Measurements from ENCODE around the gene FCHSD2. TPM values are rescaled to one million over a fixed set of nuclear protein-coding genes. Genes with fewer than 3 reads are reported as not detected.
"Not testable (repeated sequence)": the region's sequence is repeated elsewhere in the genome, so short reads cannot be mapped to it uniquely, and the experiment has no call there.

The FCHSD2 gene
- polyA plus RNA-seq, 3 donors = 34.3 to 38.3 (median 34.6) TPM

DNA sequence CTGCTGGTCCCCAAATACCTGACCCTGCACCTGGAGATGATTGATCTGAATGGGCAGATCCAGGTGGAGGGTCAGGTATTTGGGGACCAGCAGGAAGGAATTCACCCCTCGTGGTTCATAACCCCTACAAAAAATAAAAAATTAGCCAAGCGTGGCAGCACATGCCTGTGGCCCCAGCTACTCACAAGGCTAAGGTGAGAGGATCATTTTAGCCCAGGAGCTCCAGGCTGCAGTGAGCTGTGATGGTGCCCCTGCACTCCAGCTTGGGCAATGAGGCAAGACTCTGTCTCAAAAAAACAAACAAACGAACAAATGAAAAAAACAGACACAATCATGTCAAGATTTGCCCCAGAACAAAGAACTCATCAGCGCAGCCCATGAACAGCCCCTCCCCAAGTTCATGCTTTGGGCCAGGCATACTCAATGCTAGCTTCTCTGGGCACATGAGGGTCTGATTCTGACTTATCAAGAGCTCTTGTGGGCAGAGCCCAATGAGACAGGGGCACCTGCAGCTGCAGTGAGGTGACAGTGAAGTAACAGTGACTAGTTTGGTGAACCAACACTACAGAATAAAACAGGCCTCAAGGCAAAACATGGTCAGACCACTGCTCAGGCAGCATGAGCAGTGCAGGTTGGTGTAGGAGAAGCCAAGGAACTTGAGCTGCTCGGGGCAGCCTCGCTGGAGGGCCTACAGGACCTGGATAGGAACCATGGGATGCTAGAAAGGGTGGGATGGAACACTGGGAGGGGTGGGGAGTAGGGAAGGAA lies 10.2 kb upstream of the FCHSD2 start:
- no peak for DNase-seq

DNA sequence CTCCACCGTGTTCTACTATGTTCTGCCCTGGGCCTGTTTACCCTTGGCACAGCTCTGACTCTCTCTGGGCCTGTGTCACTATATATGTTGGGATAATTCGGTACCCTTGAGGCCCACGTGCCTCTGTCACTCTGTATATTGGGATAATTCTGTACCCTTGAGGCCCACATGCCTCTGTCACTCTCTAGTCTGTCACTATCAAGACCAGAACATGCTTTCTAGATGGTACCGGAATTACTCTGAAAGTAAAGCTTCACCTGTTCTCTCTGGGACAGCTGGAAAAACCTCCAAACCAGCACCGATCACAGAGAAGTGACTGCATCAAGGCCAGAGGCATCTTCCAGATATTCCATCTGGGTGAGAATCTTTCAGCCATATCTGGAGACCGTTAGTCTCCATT lies 9.3 kb upstream of the FCHSD2 start:
- DNase-seq = no peak

DNA sequence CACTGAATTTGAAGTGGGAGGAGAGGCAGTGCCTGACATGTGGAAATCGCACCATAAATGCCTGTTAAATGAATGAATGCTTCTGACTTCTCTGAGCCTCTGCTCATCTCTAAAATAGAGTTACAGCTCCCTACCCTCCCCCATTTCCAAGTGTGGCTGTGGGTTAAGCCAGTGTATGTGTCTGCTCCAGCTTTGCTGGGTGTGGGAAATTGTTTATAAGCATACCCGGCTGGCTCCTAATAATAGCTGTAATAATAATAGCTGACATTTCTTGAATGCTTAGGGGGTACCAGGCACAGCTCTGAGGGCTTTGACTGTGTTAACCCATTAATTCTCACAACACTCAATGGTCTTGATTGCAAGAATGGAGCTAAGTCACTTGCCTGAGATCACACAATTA lies 7.0 kb upstream of the FCHSD2 start:
- DNase-seq = no peak

DNA sequence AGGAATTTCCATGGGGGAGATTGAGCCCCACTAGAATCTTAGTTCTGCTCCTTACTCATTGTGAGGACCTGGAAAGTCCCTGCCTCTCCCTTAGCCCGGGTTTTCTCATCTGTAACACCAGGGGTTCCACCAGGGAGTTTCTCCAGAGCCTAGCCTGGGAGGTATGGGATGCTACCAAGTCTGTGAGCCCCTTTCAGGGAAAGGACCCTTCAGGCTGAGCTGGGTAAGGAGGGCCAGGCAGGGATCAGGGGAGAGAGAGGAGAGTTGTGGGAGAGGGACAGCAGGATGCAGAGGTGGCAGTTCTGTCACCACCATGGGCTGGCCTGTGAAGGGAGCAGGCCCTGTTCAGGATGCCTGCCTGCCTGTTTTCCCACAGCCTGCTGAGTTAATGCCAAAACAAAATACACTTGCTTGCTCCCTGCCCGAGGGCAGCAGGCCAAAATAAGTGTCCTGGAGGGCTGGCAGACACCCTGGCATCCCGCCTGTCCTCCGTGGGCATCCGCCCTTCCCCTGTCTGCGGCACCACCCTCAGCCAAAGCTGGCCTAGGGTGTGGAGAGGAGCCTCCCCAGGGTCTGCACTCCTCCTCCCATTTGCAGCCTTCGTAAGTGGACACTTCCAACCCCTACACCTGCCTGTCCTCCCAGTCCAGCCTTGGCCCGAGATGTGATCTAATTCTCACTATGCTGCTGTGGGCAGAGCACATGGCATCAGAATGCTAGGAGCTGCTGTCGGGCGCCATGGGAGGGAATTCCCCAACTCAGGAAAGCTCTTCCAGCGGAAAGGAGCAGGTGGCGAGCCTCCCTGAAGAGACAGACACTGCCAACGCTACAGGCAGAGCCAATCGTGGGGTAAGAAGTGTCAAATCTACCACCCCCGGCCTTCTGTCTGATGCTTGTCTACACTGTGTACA lies 5.9 kb upstream of the FCHSD2 start:
- DNase-seq = no peak

DNA sequence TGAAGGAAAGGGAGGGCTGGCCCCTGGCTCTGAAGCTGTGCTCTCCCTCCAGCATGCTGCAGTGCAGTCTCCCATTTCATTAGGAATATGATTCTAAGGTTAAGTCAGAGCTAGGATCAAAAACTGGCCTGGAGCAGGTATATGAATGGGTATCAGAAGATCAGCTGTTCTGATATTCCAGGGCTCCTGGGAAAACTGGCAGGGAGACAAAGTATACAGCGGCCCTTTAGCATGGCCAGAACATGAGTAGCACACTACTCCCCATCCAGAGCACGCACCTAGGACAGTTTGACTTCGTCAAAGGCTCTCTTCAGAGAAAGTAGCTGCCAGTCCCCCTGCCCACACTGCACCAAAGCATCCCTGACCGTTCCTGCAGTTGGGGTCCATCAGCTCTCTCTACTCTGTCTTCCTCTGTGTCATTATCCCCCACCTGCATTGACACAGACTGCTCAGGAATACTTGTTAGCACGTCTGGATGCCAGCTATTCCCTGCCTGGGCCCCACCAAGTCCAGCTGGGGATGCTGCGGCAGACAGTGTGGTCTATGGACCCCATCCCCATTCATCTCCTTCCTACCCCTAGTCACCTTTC lies 4.0 kb upstream of the FCHSD2 start:
- DNase-seq = no peak

DNA sequence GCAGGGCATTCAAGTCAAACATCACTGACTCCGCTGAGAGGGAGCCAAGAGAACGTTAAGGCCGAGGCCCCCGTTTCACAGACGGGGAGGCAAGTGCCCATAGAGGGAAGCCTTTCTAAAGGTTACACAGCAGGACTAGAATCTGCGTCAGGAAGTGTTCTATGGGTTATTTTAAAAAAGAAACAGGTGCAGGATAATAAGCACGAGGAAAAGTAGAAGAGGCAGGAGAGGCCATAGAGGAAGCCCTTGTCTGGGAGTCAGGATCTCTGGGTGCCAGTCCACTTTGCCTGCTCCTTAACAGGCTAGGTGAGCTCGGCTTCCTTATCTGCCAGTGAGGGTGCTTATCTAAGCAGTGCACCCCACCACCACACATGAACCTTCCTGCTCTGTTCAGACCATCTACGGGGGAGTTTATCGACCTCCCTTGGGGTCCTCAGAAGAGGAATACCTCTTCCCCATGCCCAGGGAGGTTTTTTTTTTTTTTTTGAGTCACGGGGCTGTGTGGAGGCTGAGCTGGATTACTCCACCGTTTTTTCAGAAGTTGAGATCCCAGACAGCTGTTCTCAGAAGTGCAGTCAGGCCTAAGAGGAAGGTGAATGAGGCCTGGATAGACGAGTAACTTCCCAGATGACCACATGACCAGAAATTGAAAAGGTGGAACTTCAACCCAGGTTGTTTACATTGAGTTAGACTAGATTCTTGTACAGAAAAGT lies 1.2 kb upstream of the FCHSD2 start:
- peak; percentile 67 for DNase-seq

DNA sequence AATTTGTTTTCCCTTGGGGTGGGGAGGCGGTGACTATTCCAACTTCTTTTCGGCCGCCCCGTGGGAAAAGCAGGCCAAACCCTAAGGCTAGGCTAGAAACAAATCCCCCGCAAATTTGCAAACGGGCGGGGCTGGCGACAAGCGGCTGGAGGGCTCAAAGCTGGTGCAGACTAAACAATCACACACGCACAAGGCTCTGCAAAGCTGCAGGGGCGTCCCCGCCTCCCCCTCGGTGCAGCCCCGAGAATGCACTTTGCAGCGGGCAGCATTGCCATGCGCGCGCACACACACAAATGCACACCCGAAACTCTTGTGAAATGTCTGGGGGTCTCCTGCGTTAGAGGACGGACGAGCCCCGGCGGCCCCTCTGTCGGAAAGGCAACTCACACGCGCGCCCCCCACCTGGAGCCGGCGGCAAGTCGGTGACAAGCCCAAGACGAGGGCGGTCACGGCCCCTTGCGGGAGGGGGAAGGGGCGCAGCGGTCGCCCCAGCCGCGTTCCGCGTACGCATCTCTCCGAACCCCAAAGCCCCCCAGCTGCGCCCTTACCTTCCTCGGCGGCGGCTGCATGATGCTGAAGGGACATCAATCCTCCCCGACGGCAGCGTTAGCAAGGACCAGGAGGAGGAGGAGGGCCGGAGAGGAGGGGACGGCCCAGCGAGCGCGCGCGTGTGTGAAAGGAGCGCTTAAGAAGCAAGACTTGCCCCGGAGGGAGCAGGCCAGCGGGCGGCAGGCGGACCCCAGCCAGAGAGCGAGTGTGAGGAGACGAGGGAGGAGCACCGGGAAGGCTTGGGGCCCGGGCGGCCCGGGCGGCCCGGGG lies 600 bp downstream of the FCHSD2 start:
- peak; percentile 76 for DNase-seq

DNA sequence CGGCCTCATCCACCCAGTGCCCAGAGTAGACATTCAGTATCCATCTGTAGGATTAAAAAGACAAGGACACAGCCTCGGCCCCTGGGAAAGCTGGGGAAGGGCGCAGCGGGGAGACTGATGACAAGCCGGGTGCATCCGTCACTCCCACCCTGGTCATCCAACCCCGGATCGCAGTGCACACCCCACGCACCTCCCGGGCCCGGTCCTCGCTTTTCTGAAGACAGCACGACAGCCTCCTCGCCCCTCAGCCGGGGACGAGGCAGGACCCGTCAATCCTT lies 1.1 kb downstream of the FCHSD2 start:
- DNase-seq = no peak

DNA sequence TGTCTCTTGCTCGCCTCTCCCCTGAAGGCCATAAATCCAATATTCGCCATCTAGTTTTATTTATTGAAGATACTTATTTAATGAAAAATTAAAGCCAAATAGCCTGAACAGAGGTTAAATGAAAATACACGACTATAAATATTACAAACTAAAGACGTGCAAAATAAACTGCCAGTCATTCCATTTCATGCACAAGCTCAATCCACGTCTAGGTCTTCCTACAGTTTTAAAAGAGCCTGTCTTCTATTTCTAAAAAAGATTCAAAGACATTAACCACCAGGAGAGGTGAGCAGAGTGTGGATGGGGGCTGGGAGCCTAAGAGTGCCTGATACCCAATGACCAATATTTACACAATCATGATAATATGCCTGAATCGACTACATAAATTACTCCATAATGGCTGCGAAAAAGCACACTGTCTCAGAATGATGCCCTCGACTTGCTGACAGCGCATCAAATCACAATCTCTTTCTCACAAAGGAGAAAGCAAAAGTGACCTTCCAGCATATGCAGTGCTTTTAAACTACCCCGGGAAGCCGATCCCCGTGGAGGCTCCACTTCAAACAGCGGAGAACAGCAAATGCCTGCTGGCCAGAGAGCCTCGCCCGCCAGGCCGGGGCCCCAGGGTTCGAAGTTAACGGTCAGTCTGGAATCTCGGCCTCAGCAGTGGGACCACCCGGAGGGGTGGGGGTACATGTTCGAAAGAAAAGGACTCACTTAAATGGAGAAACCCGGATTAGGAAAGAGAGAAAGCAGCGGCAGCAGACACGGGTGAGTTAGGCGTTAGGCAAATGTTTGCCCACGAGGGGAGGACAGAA lies 1.7 kb downstream of the FCHSD2 start:
- DNase-seq = peak; percentile 26

DNA sequence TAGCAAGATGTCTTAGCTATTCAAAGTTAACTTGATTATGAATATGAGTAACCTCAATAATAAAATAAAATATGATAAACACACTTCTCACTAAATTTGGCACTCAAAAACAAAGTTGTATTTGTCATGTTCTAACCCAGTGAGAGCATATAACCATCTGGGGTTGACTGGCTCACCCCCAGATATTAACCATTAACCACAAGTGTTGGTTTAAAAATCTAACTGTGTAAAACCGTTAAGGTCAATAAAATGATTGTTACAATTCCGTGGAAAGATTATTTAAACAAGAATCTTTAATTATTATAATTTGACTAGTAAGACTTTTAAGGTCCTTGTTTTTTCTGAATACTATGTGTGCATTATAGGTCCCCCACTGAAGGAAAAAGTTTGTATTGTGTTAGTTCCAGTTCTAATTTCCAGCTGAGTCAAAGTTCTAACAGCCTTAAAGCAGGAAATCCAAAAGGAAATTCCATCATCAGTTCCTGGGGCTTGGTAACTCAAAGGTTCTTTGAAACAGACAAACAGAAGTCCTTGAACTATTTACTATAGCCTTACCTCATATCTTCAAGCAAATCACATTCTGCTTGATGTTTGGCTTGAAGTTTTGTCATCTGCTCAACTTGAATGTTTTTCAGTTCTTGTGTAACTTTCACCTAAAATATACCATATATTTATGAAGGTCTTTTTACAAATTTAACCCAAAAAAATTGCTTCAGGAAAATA lies 2.5 kb downstream of the FCHSD2 start:
- no peak for DNase-seq

DNA sequence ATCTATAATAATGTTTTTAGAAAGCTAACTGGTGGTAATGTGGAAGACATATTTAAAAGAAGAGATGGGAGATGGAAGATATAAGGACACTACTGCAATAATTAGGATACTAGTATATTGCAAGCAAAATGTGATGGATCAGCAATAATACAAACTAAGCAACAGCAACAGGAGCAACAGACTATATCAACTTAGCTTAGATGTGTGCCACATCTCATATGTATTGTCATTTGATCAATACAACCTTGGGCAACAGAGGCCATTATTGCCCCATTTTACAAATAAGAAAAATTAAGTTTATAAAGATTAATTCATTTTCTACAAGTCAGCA lies 4.2 kb downstream of the FCHSD2 start:
- no peak for DNase-seq

DNA sequence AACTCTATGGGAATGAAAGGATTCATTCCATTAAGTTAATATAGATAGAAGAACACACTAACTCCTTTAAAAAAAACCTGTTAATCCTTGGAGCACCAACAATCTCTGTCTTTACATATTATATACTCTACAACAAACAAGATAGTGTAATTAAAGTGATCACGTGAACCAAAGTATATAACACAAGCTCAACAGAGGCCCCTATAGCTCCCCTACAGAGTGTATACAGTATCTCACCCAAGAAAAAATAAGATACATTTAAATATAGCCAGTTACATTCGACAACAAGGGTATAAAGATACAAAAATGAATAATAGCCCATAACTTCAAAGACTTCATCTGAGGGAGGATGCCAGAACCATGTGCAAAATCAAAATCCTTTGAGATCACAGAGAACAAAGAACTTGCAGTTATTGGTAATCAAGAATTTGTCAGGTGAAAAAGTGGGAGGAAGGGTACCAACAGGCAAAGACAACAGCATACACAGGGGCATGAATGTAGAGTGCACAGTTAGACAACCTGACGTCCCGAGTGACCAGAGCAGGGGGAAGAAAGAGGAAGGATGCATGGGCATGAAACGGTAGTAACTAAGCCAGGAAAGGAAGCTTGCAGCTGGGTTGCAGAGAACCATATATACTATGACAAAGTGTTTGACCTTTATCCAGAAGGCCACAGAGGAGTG lies 4.7 kb downstream of the FCHSD2 start:
- DNase-seq = no peak

DNA sequence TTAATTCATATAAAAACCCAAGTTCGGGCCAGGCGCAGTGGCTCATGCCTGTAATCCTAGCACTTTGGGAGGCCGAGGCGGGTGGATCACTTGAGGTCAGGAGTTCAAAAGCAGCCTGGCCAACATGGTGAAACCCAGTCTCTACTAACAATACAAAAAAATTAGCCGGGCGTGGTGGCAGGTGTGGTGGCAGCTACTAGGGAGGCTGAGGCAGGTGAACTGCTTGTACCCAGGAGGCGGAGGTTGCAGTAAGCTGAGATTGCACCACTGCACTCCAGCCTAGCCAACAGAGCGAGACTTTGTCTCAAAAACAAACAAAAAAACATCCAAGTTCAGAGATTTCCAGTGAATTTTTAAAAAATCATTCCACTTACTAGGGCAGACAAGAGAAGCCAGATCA lies 5.4 kb downstream of the FCHSD2 start:
- not testable (repeated sequence) for DNase-seq

DNA sequence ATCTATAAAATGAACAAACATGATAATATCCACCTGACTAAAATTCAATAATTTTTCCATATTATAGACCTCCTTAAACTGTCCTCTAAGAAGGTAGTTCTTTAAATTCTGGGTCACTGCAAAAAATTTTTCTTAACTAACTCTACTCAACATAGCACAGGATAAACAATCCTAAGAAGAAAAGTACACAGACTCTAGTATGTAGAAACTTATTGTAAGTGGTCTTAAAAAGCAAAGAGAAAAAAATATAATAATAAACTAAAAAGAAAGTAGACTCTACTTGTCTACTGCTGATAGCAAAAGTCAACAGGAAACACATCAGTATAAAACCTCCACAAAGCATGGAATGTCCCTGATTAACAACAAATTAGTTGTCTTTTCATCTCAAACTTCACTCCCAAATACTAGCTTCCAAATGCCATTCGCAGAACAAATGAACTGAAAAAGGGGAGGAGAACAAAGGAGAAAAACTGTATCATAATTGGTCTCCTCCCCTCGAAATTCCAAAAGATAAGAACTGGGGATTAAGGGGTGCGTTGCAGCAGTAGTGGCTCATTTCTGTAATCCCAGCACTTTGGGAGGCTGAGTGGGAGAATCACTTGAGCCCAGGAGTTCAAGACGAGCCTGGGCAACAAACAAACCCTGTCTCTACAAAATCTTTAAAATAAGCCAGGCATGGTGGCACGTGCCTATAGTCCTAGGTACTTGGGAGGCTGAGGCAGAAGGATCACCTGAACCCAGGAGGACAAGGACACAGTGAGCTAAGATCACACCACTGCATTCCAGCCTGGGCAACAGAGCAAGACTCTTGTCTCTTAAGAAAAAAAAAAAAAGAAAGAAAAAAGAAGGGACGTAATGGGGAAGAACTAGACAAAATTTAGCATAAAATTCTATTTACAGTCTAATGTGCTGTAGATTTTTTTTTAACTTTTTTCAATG lies 6.5 kb downstream of the FCHSD2 start:
- DNase-seq = no peak

DNA sequence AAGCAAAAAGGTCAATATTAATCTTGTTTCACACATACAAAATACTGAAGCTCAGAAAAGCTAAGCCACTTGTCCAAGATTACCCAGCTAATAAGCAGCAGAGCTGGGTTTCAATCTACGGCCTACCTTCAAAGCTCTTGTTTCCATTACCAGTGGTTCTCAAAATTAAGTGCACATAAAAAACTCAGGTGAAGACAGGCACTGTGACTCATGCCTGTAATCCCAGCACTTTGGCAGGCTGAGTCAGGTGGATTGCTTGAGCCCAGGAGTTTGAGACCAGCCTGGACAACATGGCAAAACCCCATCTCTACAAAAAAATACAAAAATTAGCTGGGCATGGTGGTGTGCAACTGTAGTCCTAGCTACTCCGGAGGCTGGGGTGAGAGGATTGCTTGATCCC lies 9.8 kb downstream of the FCHSD2 start:
- not testable (repeated sequence) for DNase-seq

DNA sequence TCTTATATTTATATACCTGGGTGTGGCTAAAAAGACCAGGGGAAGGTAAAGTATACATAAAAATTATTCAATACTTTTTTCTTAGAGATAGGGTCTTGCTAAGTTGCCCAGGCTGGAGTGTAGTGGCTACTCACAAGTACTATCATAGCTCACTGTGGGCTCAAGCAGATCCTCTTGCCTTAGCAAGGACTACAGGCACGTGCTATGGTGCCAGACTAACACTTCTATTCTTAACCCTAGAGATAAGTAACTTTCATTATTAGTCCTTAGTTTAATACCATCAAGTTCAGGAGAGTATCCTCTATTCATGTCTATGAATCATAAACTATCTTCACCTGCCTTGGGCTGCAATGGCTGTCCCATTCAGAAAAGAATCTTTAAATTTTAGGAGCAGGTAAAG lies 11.9 kb downstream of the FCHSD2 start:
- DNase-seq = no peak

DNA sequence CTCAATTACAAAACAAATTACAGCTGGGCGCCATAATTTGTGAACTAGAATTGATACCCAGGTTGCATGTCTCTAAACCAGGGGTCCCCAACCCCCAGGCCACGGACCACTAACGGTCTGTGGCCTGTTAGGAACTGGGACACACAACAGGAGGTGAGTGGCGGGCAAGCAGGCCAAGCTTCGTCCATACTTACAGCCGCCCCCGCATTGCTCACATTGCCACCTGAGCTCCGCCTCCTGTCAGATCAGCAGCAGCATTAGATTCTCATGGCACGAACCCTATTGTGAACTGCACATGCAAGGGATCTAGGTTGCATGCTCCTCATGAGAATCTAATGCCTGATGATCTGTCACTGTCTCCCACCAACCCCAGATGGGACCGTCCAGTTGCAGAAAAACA lies 12.9 kb downstream of the FCHSD2 start:
- DNase-seq = no peak

DNA sequence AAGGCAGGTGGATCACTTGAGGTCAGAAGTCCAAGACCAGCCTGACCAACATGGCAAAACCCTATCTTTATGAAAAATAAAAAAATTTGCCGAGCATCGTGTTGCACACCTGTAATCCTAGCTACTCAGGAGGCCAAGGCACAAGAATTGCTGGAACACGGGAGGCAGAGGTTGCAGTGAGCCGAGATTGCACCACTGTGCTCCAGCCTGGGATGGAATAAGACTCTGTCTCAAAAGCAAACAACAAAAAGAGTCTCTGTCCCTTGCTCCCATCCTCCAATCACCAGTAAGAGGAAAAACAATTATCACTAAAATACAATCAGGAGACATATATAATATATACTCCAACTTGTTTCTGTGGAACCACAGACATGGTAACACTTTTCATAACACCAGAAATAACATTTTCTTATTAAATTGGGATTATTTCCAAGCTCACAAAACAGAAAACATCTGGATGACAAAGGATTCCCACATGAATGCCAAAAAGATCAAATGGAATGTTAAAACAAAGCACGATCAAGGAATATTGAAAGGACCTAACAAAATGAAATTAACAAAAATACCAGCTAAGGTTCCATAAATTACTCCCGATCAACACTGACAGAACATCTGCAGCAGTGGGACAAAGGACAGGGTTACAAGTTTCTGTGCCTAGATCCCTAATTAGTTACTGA lies 15.2 kb downstream of the FCHSD2 start:
- peak; percentile 19 for DNase-seq
